Measurements from ENCODE around the gene INAFM2.
A peak's percentile ranks its signal among the peaks of the same experiment; 100 is the strongest.

INAFM2 gene

GRCh38 chr15:40323953-40324937 lies 753 bp downstream of the INAFM2 start:
- H3K4me3 ChIP-seq (ENCODE audit: low read depth, low read length) = peak overlapping the region; percentile 69
- no peak for TF ChIP-seq CTCF (IDR thresholded peaks at IDR 0.05; ENCODE audit: low read depth, low read length)

- peak overlapping the region; percentile 69 for H3K4me3 ChIP-seq (ENCODE audit: low read depth, low read length)
- TF ChIP-seq CTCF (IDR thresholded peaks at IDR 0.05; ENCODE audit: low read depth, low read length) = no peak
These were observed 1.7 kb downstream of the INAFM2 start for GRCh38 chr15:40325188-40325587.

GRCh38 chr15:40325700-40326099 lies 2.2 kb downstream of the INAFM2 start:
- no peak for TF ChIP-seq CTCF (IDR thresholded peaks at IDR 0.05; ENCODE audit: low read depth, low read length)
- peak overlapping the region; percentile 69 for H3K4me3 ChIP-seq (ENCODE audit: low read depth, low read length)

GRCh38 chr15:40327457-40327856 lies 4.0 kb downstream of the INAFM2 start:
- no peak overlapping the region for H3K4me3 ChIP-seq (ENCODE audit: low read depth, low read length)
- no peak for TF ChIP-seq CTCF (IDR thresholded peaks at IDR 0.05; ENCODE audit: low read depth, low read length)

- H3K4me3 ChIP-seq (ENCODE audit: low read depth, low read length) = no peak overlapping the region; the same call in 1 of the 2 replicates
- TF ChIP-seq CTCF (IDR thresholded peaks at IDR 0.05; ENCODE audit: low read depth, low read length) = no peak
These were observed 4.7 kb downstream of the INAFM2 start for GRCh38 chr15:40328176-40328575.

- no peak for TF ChIP-seq CTCF (IDR thresholded peaks at IDR 0.05; ENCODE audit: low read depth, low read length)
These were observed 5.3 kb downstream of the INAFM2 start for GRCh38 chr15:40328751-40329150.

GRCh38 chr15:40329804-40330203 lies 6.3 kb downstream of the INAFM2 start:
- no peak overlapping the region for H3K4me3 ChIP-seq (ENCODE audit: low read depth, low read length)
- no peak for TF ChIP-seq CTCF (IDR thresholded peaks at IDR 0.05; ENCODE audit: low read depth, low read length)

More at GRCh38 chr15:40328751-40329150, 5.3 kb downstream of the INAFM2 start:
- no peak overlapping the region; the same call in 1 of the 2 replicates for H3K4me3 ChIP-seq (ENCODE audit: low read depth, low read length)

Data from WI38 (cell line).